Spleen (tissue), 7 donors: ENCODE results near the gene CYP19A1.

ENCODE experiments used
- CTCF ChIP-seq, 11 experiments: fragments of 200-600 bp in 7 of 11; fragments of 450-650 bp in 4 of 11; sonication (generic) in 4 of 11; IDR thresholded peaks in 8 of 11; conservative IDR thresholded peaks in 3 of 11; 1 replicate in 7 of 11; 2 replicates in 4 of 11; pipeline versions ENCODE4 v1.4.0 to v1.8.0; 2016 to 2021; ENCODE audit warnings: antibody characterized with exemption in 11 of 11, inconsistent platforms in 4 of 11, mild to moderate bottlenecking in 1 of 11
- POLR2A ChIP-seq, 3 donors: fragments of 450-650 bp; IDR thresholded peaks; one replicate each; pipeline ENCODE4 v1.5.1; 2017; ENCODE audit warnings: antibody characterized with exemption in 3 of 3, mild to moderate bottlenecking in 1 of 3
- POLR2AphosphoS5 ChIP-seq, 3 donors: sonication (generic); formaldehyde crosslinking; IDR thresholded peaks; one replicate each; pipeline ENCODE4 v1.5.1; 2017; ENCODE audit warnings: antibody characterized with exemption in 3 of 3
- donor health status: DM: no; HTN: no; CAD: no; lungs with moderate emphysema.
- donor health status: DM: no; HTN: no; CAD: no.
- donor health status: DM: no; HTN: no; CAD: no.

GRCh38 chr15:51201581-51201980 is 136.8 kb downstream of the CYP19A1 start:
- TF ChIP-seq CTCF (IDR thresholded peaks at IDR 0.05 in 8 of 11, conservative IDR thresholded peaks at IDR 0.05 in 3 of 11) (no peak), POLR2A (IDR thresholded peaks at IDR 0.05) (no peak), POLR2AphosphoS5 (IDR thresholded peaks at IDR 0.05) (no peak)
